ENCODE results near the gene RCBTB2. TPM values are rescaled to one million over a fixed set of nuclear protein-coding genes. Genes with fewer than 3 reads are reported as not detected.

RCBTB2 gene
- total and polyA plus RNA-seq, 9 of the 15 experiments (the other 6 are each of a cell fraction or from before 2014, with no cell fraction given), result 0.91 to 3.3 (median 1.5) TPM

- TF ChIP-seq MYC (IDR thresholded peaks at IDR 0.05; ENCODE audit: low read depth, low read length) (no peak), MYC (CRISPR knock-in tag; IDR thresholded peaks at IDR 0.05; ENCODE audit: borderline replicate concordance, low read depth) (no peak), CREM (IDR thresholded peaks at IDR 0.05; ENCODE audit: low read depth) (no peak), ZNF668 (CRISPR knock-in tag; IDR thresholded peaks at IDR 0.05) (no peak), ARNT (IDR thresholded peaks at IDR 0.05) (no peak), SPI1 (IDR thresholded peaks at IDR 0.05; ENCODE audit: borderline replicate concordance, low read depth, low read length) (no peak), CBX8 (IDR thresholded peaks at IDR 0.05; ENCODE audit: borderline replicate concordance, extremely low read depth, low read depth, low read length, poor library complexity, severe bottlenecking) (no peak), HMG20A (CRISPR knock-in tag; conservative IDR thresholded peaks at IDR 0.05) (no peak)
- TF ChIP-seq, protein P1, sequence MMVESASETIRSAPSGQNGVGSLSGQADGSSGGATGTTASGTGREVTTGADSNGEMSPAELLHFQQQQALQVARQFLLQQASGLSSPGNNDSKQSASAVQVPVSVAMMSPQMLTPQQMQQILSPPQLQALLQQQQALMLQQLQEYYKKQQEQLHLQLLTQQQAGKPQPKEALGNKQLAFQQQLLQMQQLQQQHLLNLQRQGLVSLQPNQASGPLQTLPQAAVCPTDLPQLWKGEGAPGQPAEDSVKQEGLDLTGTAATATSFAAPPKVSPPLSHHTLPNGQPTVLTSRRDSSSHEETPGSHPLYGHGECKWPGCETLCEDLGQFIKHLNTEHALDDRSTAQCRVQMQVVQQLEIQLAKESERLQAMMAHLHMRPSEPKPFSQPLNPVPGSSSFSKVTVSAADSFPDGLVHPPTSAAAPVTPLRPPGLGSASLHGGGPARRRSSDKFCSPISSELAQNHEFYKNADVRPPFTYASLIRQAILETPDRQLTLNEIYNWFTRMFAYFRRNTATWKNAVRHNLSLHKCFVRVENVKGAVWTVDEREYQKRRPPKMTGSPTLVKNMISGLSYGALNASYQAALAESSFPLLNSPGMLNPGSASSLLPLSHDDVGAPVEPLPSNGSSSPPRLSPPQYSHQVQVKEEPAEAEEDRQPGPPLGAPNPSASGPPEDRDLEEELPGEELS (CRISPR knock-in tag; IDR thresholded peaks at IDR 0.05; ENCODE audit: borderline replicate concordance), result no peak
Measured at GRCh38 chr13:48536621-48537250, 3.9 kb upstream of the RCBTB2 start (continued).

DNA sequence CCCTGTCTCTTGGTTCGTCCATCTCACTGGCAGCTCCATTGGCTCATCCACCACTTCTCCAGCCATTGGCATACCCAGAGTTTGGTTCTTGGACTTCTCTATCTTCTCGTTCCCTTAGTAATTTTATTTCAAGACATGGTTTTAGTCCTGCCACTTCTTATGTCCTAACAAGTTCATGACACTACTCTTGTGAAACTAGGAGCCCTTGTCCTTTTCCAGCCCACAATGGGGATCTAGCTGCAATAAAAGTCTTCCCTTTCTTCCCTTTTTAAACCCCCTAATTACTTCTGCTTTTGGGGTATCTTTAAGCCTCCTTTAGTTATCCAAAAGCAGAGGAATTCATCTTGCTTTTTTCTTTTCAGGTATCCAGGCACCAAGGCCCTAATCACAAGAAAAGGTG, 2.9 kb upstream of the RCBTB2 start:
- 0% methylated on average over 2 of the region's 2 CpGs for WGBS (ENCODE audit: insufficient coverage, low coverage, missing lambda C conversion rate)
- no peak overlapping the region for H3K4me3 ChIP-seq
- DNase-seq (ENCODE audit: extremely low read depth in 1 of 4, low spot score in 3 of 4), result no peak
- POLR2A ChIA-PET, result no interaction called here
- H3K9ac ChIP-seq (ENCODE audit: insufficient read depth in 1 of 2, low read depth in 2 of 2, low read length in 2 of 2), result no peak overlapping the region
- H3K9me3 ChIP-seq (replicated peaks; ENCODE audit: control insufficient read depth, insufficient read depth, low read depth, low read length), result no peaks in the 10 kb centered on the region
- intact Hi-C loops (cut with micrococcal nuclease) (no loop called here), in situ Hi-C loops (cut with MboI) (no loop called here)
- H3K4me1 ChIP-seq (replicated peaks in 1 of 2; ENCODE audit: control insufficient read depth in 2 of 2, insufficient read depth in 2 of 2, low read length in 2 of 2), result peaks cover 5 to 7% of the 10 kb centered on the region in 2 experiments; a peak in 4 of 5 replicates
- no peak for ATAC-seq
- H3K4me2 ChIP-seq (ENCODE audit: insufficient read depth, low read length), result no peak overlapping the region
- no peak for FAIRE-seq
- H3K79me2 ChIP-seq (ENCODE audit: control insufficient read depth, insufficient read depth, low read length), result no peaks in the 10 kb centered on the region
- no peaks in the 10 kb centered on the region for H4K20me1 ChIP-seq (replicated peaks; ENCODE audit: control insufficient read depth, insufficient read depth, low read length)
- H3K9me1 ChIP-seq (ENCODE audit: control insufficient read depth, insufficient read depth, low read length), result no peaks in the 10 kb centered on the region
- no peak overlapping the region for H3K27ac ChIP-seq (ENCODE audit: extremely low read depth, low read depth, low read length)
- no peaks in the 10 kb centered on the region for H3K36me3 ChIP-seq (ENCODE audit: control insufficient read depth, insufficient read depth, low read length)
- CTCF ChIA-PET (ENCODE audit: low intra/inter-chr PET ratio), result no interaction called here
- no TSS peak for BruUV-seq (replicated peaks)
- TF ChIP-seq STAT5B (CRISPR knock-in tag; IDR thresholded peaks at IDR 0.05) (no peak), KDM5B (IDR thresholded peaks at IDR 0.05; ENCODE audit: insufficient replicate concordance, low read depth, low read length) (no peak), NCOA6 (IDR thresholded peaks at IDR 0.05) (no peak)
- no peaks in the 10 kb centered on the region for H3K27me3 ChIP-seq (ENCODE audit: control insufficient read depth in 2 of 2, insufficient read depth in 2 of 2, low read length in 2 of 2)
- H2AFZ ChIP-seq (ENCODE audit: low read depth, low read length), result no peak overlapping the region
